Osteoblast (primary cell): Measurements from ENCODE around the gene UNC80. TPM values are rescaled to one million over a fixed set of nuclear protein-coding genes. Genes with fewer than 3 reads are reported as not detected.
A peak's percentile ranks its signal among the peaks of the same experiment; 100 is the strongest.

Experiments used
- DNase-seq: peaks from one replicate; pipeline ENCODE4 v3.0.0; 2011; ENCODE audit warnings: low spot score, mixed read lengths; ENCODE audit not compliant: insufficient read length; ENCODE audit errors: missing footprints
- H2AFZ ChIP-seq: 2 replicates; pipeline ENCODE4 v1.6.0; 2011; ENCODE audit warnings: mild to moderate bottlenecking, low read length
- H3K27ac ChIP-seq: 2 replicates; pipeline ENCODE4 v1.5.1; 2011; ENCODE audit warnings: mild to moderate bottlenecking, low read depth, low read length, moderate library complexity
- H3K27me3 ChIP-seq: 2 replicates; pipeline ENCODE4 v1.6.0; 2012; ENCODE audit warnings: mild to moderate bottlenecking, control low read depth, inconsistent platforms, low read length, moderate library complexity; ENCODE audit not compliant: insufficient read depth
- H3K36me3 ChIP-seq: 2 replicates; pipeline ENCODE4 v1.5.1; 2011; ENCODE audit warnings: mild to moderate bottlenecking, low read length, control low read depth, moderate library complexity; ENCODE audit not compliant: insufficient read depth
- H3K4me1 ChIP-seq: 2 replicates; pipeline ENCODE4 v1.5.1; 2011; ENCODE audit warnings: mild to moderate bottlenecking, low read length, control low read depth, moderate library complexity; ENCODE audit not compliant: insufficient read depth
- H3K4me2 ChIP-seq: 2 replicates; pipeline ENCODE4 v1.6.0; 2011; ENCODE audit warnings: mild to moderate bottlenecking, low read length; ENCODE audit not compliant: insufficient read depth
- H3K4me3 ChIP-seq: fragments of 200-600 bp; sonication (generic); 3 replicates; pipeline ENCODE4 v1.5.1; 2012; ENCODE audit warnings: mild to moderate bottlenecking, low read length, inconsistent platforms; ENCODE audit not compliant: insufficient read depth
- H3K79me2 ChIP-seq: 2 replicates; pipeline ENCODE4 v1.6.0; 2012; ENCODE audit warnings: mild to moderate bottlenecking, low read length, control low read depth, inconsistent platforms; ENCODE audit not compliant: insufficient read depth
- H3K9me3 ChIP-seq: 2 replicates; pipeline ENCODE4 v1.5.1; 2011; ENCODE audit warnings: low read depth, low read length, control low read depth
- H4K20me1 ChIP-seq: 2 replicates; pipeline ENCODE4 v1.6.0; 2012; ENCODE audit warnings: mild to moderate bottlenecking, low read length, control low read depth; ENCODE audit not compliant: insufficient read depth
- total RNA-seq: library from RNA; depleted of rRNA; stranded (reverse); fragments of >200 nt; gene quantifications from 2 replicates; pipeline ENCODE4 v1.2.3, GENCODE V29; 2012
- TF ChIP-seq, protein P1 (sequence below): IDR thresholded peaks from 2 replicates; pipeline ENCODE4 v1.5.1; 2011; ENCODE audit warnings: mild to moderate bottlenecking, low read depth, low read length, moderate library complexity; ENCODE audit errors: extremely low read depth

Gene UNC80
- total RNA-seq, 1 donor = not detected

DNA sequence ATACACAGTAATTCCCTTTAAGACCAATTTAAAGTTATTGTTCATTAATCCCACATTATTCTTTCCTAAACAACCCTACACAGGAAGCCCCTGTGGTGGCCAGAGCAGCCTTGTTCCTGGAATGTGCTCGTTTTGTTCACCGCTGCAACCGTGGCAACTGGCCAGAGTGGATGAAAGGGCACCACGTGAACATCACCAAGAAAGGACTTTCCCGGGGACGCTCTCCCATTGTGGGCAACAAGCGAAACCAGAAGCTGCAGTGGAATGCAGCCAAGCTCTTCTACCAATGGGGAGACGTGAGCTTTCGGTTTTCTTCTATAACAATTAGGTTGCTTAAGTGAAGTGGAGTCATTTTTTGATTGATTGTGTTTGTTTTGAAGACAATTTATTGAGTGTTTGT is 101.0 kb downstream of the UNC80 start:
- Histone ChIP-seq H3K9me3 (no peaks in the 10 kb centered on the region), H3K27me3 (no peaks in the 10 kb centered on the region), H3K4me1 (no peaks in the 10 kb centered on the region), H3K79me2 (no peaks in the 10 kb centered on the region), H3K36me3 (no peaks in the 10 kb centered on the region), H2AFZ (no peak overlapping the region), H3K4me3 (no peak overlapping the region), H3K4me2 (no peak overlapping the region), H3K27ac (no peak overlapping the region), H4K20me1 (no peaks in the 10 kb centered on the region)
- TF ChIP-seq, protein P1, sequence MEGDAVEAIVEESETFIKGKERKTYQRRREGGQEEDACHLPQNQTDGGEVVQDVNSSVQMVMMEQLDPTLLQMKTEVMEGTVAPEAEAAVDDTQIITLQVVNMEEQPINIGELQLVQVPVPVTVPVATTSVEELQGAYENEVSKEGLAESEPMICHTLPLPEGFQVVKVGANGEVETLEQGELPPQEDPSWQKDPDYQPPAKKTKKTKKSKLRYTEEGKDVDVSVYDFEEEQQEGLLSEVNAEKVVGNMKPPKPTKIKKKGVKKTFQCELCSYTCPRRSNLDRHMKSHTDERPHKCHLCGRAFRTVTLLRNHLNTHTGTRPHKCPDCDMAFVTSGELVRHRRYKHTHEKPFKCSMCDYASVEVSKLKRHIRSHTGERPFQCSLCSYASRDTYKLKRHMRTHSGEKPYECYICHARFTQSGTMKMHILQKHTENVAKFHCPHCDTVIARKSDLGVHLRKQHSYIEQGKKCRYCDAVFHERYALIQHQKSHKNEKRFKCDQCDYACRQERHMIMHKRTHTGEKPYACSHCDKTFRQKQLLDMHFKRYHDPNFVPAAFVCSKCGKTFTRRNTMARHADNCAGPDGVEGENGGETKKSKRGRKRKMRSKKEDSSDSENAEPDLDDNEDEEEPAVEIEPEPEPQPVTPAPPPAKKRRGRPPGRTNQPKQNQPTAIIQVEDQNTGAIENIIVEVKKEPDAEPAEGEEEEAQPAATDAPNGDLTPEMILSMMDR = no peak
- peak; percentile 8 for DNase-seq

DNA sequence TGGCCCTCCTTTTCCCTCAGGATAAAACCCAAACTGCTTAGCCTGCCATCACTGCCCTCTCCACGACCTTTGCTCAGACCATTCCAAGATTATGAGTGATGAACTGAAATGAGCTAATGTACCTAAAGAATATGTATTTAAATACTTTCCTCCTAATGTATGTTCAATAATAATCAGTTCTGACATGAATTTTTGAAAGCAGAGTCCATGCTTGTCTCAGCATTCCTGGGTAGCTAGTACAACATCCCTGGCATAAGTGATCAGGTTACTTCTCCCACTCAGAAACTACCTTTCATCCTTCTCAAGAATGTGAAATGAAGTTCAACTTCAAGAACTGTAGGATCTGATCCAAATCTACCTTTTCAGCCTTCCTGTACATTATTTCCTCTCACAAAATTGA is 103.6 kb downstream of the UNC80 start:
- Histone ChIP-seq H3K4me3 (no peak overlapping the region), H3K4me1 (no peaks in the 10 kb centered on the region), H3K9me3 (no peaks in the 10 kb centered on the region), H3K27me3 (no peaks in the 10 kb centered on the region), H2AFZ (no peak overlapping the region), H3K79me2 (no peaks in the 10 kb centered on the region), H3K4me2 (no peak overlapping the region), H3K36me3 (no peaks in the 10 kb centered on the region), H4K20me1 (no peaks in the 10 kb centered on the region), H3K27ac (no peak overlapping the region)
- no peak for DNase-seq
- TF ChIP-seq, protein P1 = no peak

DNA sequence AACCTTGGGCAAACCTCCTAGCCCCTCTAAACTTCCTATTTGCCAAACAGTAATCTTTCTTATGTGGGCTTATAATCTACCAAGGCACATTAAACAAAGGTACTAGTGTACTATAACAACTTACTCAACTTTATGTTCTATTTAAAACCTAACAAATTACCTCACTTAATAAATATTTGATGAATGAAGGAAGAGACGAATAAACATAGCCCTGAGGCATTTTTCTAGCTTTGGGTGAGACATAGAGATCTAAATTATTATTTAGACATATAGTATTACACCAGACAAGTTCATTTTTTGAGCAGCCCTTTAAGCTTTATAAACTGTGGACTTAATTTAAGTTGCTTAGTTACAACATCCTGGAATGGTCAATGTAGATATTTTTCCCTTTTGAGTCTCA is 104.6 kb downstream of the UNC80 start:
- no peaks in the 10 kb centered on the region for H3K4me1 ChIP-seq
- H3K79me2 ChIP-seq = no peaks in the 10 kb centered on the region
- no peak overlapping the region for H3K4me2 ChIP-seq
- TF ChIP-seq, protein P1 = no peak
- no peak overlapping the region for H3K27ac ChIP-seq
- H3K4me3 ChIP-seq = no peak overlapping the region
- H3K36me3 ChIP-seq = no peaks in the 10 kb centered on the region
- no peaks in the 10 kb centered on the region for H3K27me3 ChIP-seq
- no peaks in the 10 kb centered on the region for H4K20me1 ChIP-seq
- H2AFZ ChIP-seq = no peak overlapping the region
- H3K9me3 ChIP-seq = no peaks in the 10 kb centered on the region
- DNase-seq = no peak

DNA sequence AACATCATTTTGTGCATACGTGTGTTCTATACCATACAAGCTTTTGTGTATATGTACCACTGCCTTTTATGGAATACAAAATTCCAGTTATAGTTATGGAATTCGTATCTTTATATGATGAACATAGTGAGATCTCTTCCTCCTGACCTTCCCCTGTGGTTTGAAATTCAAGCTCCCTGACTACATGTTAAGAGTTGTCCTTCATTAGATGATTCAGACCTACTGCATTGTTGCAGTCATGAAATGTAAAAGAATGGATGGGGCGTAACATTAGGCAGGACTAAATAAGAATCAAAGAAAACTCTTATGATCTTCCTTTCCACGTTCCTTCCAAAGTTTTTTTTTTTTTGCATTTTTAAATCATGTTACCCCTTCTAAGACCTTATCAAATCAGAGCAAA is 107.1 kb downstream of the UNC80 start:
- no peaks in the 10 kb centered on the region for H3K9me3 ChIP-seq
- TF ChIP-seq, protein P1 = no peak
- no peaks in the 10 kb centered on the region for H3K27me3 ChIP-seq
- no peaks in the 10 kb centered on the region for H4K20me1 ChIP-seq
- H3K36me3 ChIP-seq = no peaks in the 10 kb centered on the region
- no peak overlapping the region for H3K4me2 ChIP-seq
- no peak overlapping the region for H2AFZ ChIP-seq
- H3K27ac ChIP-seq = no peak overlapping the region
- no peak for DNase-seq
- no peaks in the 10 kb centered on the region for H3K4me1 ChIP-seq
- H3K4me3 ChIP-seq = no peak overlapping the region
- H3K79me2 ChIP-seq = no peaks in the 10 kb centered on the region
